ENCODE data around the gene KIF11. TPM values are rescaled to one million over a fixed set of nuclear protein-coding genes. Genes with fewer than 3 reads are reported as not detected.

Gene KIF11
- polyA plus RNA-seq, 3 donors: 0.07 to 0.55 (median 0.40) TPM

DNA sequence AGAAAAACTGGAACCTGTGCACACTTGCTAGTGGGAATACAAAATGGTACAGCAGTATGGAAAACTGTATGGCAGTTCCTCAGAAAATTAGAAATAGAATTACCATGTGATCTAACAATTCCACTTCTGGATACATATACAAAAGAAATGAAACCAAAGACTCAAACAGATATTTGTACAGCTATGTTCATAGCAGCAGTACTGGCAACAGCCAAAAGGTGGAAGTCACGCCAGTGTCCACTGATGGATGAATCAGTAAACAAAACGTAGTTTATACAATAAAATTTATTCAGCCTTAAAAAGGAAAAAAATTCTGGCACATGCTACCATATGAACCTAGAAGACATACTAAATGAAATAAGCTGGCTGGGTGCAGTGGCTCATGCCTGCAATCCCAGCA is 42.0 kb upstream of the KIF11 start:
- Histone ChIP-seq H3K4me1 (ENCODE audit: control insufficient read depth in 1 of 2, insufficient read depth in 2 of 2, low read length in 2 of 2) (no peaks in the 10 kb centered on the region), H3K27ac (ENCODE audit: low read depth in 1 of 2, low read length in 2 of 2) (no peak overlapping the region), H3K4me2 (replicated peaks; ENCODE audit: extremely low read depth, low read length, poor library complexity, severe bottlenecking) (no peak overlapping the region), H3K36me3 (replicated peaks in 1 of 2; ENCODE audit: control insufficient read depth in 1 of 2, insufficient read depth in 2 of 2, low read length in 2 of 2) (peaks cover 28 to 65% of the 10 kb centered on the region in 2 donors), H4K20me1 (ENCODE audit: insufficient read depth, low read length) (no peaks in the 10 kb centered on the region), H2AFZ (ENCODE audit: insufficient read depth, low read depth, low read length, poor library complexity, severe bottlenecking) (no peak overlapping the region), H3K9ac (ENCODE audit: insufficient read depth, low read length, poor library complexity, severe bottlenecking) (no peak overlapping the region), H3K27me3 (ENCODE audit: control insufficient read depth in 2 of 2, insufficient read depth in 2 of 2, low read length in 2 of 2) (no peaks in the 10 kb centered on the region), H3K4me3 (replicated peaks in 1 of 3; ENCODE audit: low read depth in 2 of 3, low read length in 3 of 3) (no peak overlapping the region), H3K79me2 (ENCODE audit: insufficient read depth, low read length) (peaks cover 15% of the 10 kb centered on the region), H3K9me3 (replicated peaks in 1 of 2; ENCODE audit: control insufficient read depth in 1 of 2, insufficient read depth in 1 of 2, low read length in 2 of 2) (peaks cover 8 to 18% of the 10 kb centered on the region in 2 donors)
- peaks cover 2% of the 10 kb centered on the region for H3K4me1 Mint-ChIP-seq
- no peak overlapping the region for H3K4me3 Mint-ChIP-seq
- H3K27ac Mint-ChIP-seq: no peak overlapping the region
- peaks cover 15 to 30% (median 18%) of the 10 kb centered on the region in 7 donors for H3K9me3 Mint-ChIP-seq
- TF ChIP-seq, protein P1, sequence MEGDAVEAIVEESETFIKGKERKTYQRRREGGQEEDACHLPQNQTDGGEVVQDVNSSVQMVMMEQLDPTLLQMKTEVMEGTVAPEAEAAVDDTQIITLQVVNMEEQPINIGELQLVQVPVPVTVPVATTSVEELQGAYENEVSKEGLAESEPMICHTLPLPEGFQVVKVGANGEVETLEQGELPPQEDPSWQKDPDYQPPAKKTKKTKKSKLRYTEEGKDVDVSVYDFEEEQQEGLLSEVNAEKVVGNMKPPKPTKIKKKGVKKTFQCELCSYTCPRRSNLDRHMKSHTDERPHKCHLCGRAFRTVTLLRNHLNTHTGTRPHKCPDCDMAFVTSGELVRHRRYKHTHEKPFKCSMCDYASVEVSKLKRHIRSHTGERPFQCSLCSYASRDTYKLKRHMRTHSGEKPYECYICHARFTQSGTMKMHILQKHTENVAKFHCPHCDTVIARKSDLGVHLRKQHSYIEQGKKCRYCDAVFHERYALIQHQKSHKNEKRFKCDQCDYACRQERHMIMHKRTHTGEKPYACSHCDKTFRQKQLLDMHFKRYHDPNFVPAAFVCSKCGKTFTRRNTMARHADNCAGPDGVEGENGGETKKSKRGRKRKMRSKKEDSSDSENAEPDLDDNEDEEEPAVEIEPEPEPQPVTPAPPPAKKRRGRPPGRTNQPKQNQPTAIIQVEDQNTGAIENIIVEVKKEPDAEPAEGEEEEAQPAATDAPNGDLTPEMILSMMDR (IDR thresholded peaks at IDR 0.05): no peak
- no peak for DNase-seq
- peaks cover 50 to 72% of the 10 kb centered on the region in 2 donors for H3K36me3 Mint-ChIP-seq
- WGBS (ENCODE audit: insufficient coverage): no CpG with 5 or more reads among the region's 2 CpGs
- no peaks in the 10 kb centered on the region for H3K27me3 Mint-ChIP-seq (ENCODE audit: low read depth in 3 of 3)
- intact Hi-C loops (cut with micrococcal nuclease): no loop called here

- Mint-ChIP-seq H3K36me3 (peaks cover 53 to 77% of the 10 kb centered on the region in 2 donors), H3K9me3 (peaks cover 15 to 32% (median 25%) of the 10 kb centered on the region in 7 donors), H3K27ac (no peak overlapping the region), H3K4me3 (no peak overlapping the region), H3K27me3 (ENCODE audit: low read depth in 3 of 3) (no peaks in the 10 kb centered on the region), H3K4me1 (peaks cover 2% of the 10 kb centered on the region)
- intact Hi-C loops (cut with micrococcal nuclease): no loop called here
- Histone ChIP-seq H3K4me2 (replicated peaks; ENCODE audit: extremely low read depth, low read length, poor library complexity, severe bottlenecking) (no peak overlapping the region), H3K27ac (ENCODE audit: low read depth in 1 of 2, low read length in 2 of 2) (no peak overlapping the region), H3K36me3 (replicated peaks in 1 of 2; ENCODE audit: control insufficient read depth in 1 of 2, insufficient read depth in 2 of 2, low read length in 2 of 2) (peaks cover 28 to 69% of the 10 kb centered on the region in 2 donors), H3K4me1 (ENCODE audit: control insufficient read depth in 1 of 2, insufficient read depth in 2 of 2, low read length in 2 of 2) (no peaks in the 10 kb centered on the region), H3K9me3 (replicated peaks in 1 of 2; ENCODE audit: control insufficient read depth in 1 of 2, insufficient read depth in 1 of 2, low read length in 2 of 2) (peaks cover 8 to 18% of the 10 kb centered on the region in 2 donors), H3K79me2 (ENCODE audit: insufficient read depth, low read length) (peaks cover 15% of the 10 kb centered on the region), H3K9ac (ENCODE audit: insufficient read depth, low read length, poor library complexity, severe bottlenecking) (no peak overlapping the region), H3K4me3 (replicated peaks in 1 of 3; ENCODE audit: low read depth in 2 of 3, low read length in 3 of 3) (no peak overlapping the region), H2AFZ (ENCODE audit: insufficient read depth, low read depth, low read length, poor library complexity, severe bottlenecking) (no peak overlapping the region), H4K20me1 (ENCODE audit: insufficient read depth, low read length) (no peaks in the 10 kb centered on the region), H3K27me3 (ENCODE audit: control insufficient read depth in 2 of 2, insufficient read depth in 2 of 2, low read length in 2 of 2) (no peaks in the 10 kb centered on the region)
- TF ChIP-seq, protein P1 (IDR thresholded peaks at IDR 0.05): peak; percentile 41
- 100% methylated on average over 4 of the region's 5 CpGs for WGBS (ENCODE audit: insufficient coverage)
- no peak for DNase-seq
Measured at GRCh38 chr10:92552310-92552709, 40.6 kb upstream of the KIF11 start.
